ENCODE results near the gene NOX4.
"Not testable (repeated sequence)": the region's sequence is repeated elsewhere in the genome, so short reads cannot be mapped to it uniquely, and the experiment has no call there.

- not testable (repeated sequence) for TF ChIP-seq CTCF (IDR thresholded peaks at IDR 0.05; ENCODE audit: low read depth, low read length, poor library complexity, severe bottlenecking); EZH2phosphoT487 (IDR thresholded peaks at IDR 0.05; ENCODE audit: borderline replicate concordance, low read length)
These were observed 150.7 kb downstream of the NOX4 start for GRCh38 chr11:89340450-89340849.

All from DOHH2 (cell line).